Spleen (tissue), 11 donors: ENCODE data around the gene PLA2G15. TPM values are rescaled to one million over a fixed set of nuclear protein-coding genes. Genes with fewer than 3 reads are reported as not detected.
A peak's percentile ranks its signal among the peaks of the same experiment; 100 is the strongest.

Source experiments
- DNase-seq: peaks from one replicate; pipeline ENCODE4 v3.0.0-alpha.2; 2020
- H3K27ac ChIP-seq, 8 donors: fragments of 200-600 bp; sonication (generic) in 7 of 8; 1 replicate in 4 of 8; 2 replicates in 4 of 8; pipeline versions ENCODE4 v1.5.0 to v1.8.0; 2016 to 2021; ENCODE audit warnings: inconsistent platforms in 4 of 8, mild to moderate bottlenecking in 4 of 8, moderate library complexity in 1 of 8
- H3K27me3 ChIP-seq, 7 donors: fragments of 200-600 bp; sonication (generic) in 6 of 7; replicated peaks in 1 of 7; 1 replicate in 4 of 7; 2 replicates in 3 of 7; pipeline versions ENCODE4 v1.5.0 to v1.8.0; 2016 to 2021; ENCODE audit warnings: inconsistent platforms in 3 of 7, mild to moderate bottlenecking in 1 of 7
- H3K36me3 ChIP-seq, 6 donors: fragments of 200-600 bp; sonication (generic) in 5 of 6; 1 replicate in 4 of 6; 2 replicates in 2 of 6; pipeline versions ENCODE4 v1.5.0 to v1.8.0; 2016 to 2021; ENCODE audit warnings: inconsistent platforms in 2 of 6
- H3K4me1 ChIP-seq, 6 donors: fragments of 200-600 bp; sonication (generic) in 5 of 6; 1 replicate in 3 of 6; 2 replicates in 3 of 6; pipeline versions ENCODE4 v1.5.0 to v1.8.0; 2016 to 2021; ENCODE audit warnings: inconsistent platforms in 3 of 6
- H3K4me3 ChIP-seq, 8 donors: fragments of 200-600 bp; sonication (generic) in 7 of 8; 1 replicate in 4 of 8; 2 replicates in 4 of 8; pipeline versions ENCODE4 v1.5.0 to v1.8.0; 2016 to 2021; ENCODE audit warnings: inconsistent platforms in 4 of 8, mild to moderate bottlenecking in 4 of 8, moderate library complexity in 2 of 8
- H3K9me3 ChIP-seq, 8 donors: fragments of 200-600 bp; sonication (generic) in 7 of 8; 1 replicate in 4 of 8; 2 replicates in 4 of 8; pipeline versions ENCODE4 v1.5.0 to v1.8.0; 2016 to 2021; ENCODE audit warnings: inconsistent platforms in 4 of 8
- POLR2A ChIP-seq, 3 donors: fragments of 450-650 bp; IDR thresholded peaks; one replicate each; pipeline ENCODE4 v1.5.1; 2017; ENCODE audit warnings: antibody characterized with exemption in 3 of 3, mild to moderate bottlenecking in 1 of 3
- POLR2AphosphoS5 ChIP-seq, 3 donors: sonication (generic); formaldehyde crosslinking; IDR thresholded peaks; one replicate each; pipeline ENCODE4 v1.5.1; 2017; ENCODE audit warnings: antibody characterized with exemption in 3 of 3
- WGBS, 5 donors: extraction: QIAGEN DNeasy Blood & Tissue Kit in 3 of 5; methylation state at CpG; one replicate each; pipeline versions ENCODE4 v1.1.5 to v1.1.7; 2013 to 2018; 5-methylcytosine and 5-hydroxymethylcytosine counted together
- intact Hi-C: fragments of 100-400 bp; cut with DNase I; formaldehyde crosslinking; loops from one replicate; pipeline ENCODE4 v1.15.0; 2023; ENCODE audit warnings: low total_unique reads
- polyA plus RNA-seq, 3 donors: library from polyadenylated mRNA; stranded (reverse); fragments of 200-250 nt; gene quantifications; one replicate each; pipeline ENCODE4 v1.2.1, GENCODE V29; 2013
- total RNA-seq, 7 donors: library from RNA; depleted of rRNA in 3 of 7; stranded (reverse); fragments of >200 nt in 3 of 7; fragmentation: NEBNext Ultra II Directional in 4 of 7; extraction: Animal tissue kit (Norgen Biotek cat#: 25700) in 4 of 7; gene quantifications; one replicate each; pipeline versions ENCODE4 v1.1.0 to v1.2.1, GENCODE V29; 2016 to 2021
- TF ChIP-seq, protein P1 (sequence below), 11 experiments: fragments of 200-600 bp in 7 of 11; fragments of 450-650 bp in 4 of 11; sonication (generic) in 4 of 11; IDR thresholded peaks in 8 of 11; conservative IDR thresholded peaks in 3 of 11; 1 replicate in 7 of 11; 2 replicates in 4 of 11; pipeline versions ENCODE4 v1.4.0 to v1.8.0; 2016 to 2021; ENCODE audit warnings: antibody characterized with exemption in 11 of 11, inconsistent platforms in 4 of 11, mild to moderate bottlenecking in 1 of 11
- donor health status: healthy with polysubstance abuse.
- donor health status: DM: no; HTN: no; CAD: no; lungs with moderate emphysema.
- donor health status: DM: no; HTN: no; CAD: no.
- donor health status: Bipolar disorder and iron deficiency.
- donor health status: healthy.
- donor health status: DM: no; HTN: no; CAD: no.
- donor health status: DM: yes; HTN: yes; CAD: no.

PLA2G15 gene
- total and polyA plus RNA-seq, 10 donors, result 6.3 to 40.4 (median 28.3) TPM

DNA sequence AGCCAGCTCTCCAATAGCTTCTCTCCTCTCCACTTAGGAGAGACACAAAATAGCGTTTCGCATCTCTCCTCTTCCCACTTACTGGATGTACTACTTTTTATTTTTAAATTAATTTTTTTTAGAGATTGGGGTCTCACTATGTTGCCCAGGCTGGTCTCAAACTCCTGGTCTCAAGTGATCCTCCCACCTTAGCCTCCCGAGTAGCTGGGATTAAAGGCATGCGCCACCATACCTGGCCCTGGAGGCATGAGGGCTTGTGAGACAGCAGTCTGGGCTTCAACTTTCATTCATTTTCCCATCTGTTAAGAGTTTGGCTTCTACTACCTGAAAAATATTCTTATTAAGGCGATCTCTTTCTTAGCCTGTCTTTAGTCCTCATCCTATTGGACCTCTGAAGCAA, 47.3 kb downstream of the PLA2G15 start:
- Histone ChIP-seq H3K36me3 (peaks cover 0 to 94% (median 57%) of the 10 kb centered on the region in 6 donors), H3K9me3 (no peaks in the 10 kb centered on the region), H3K4me3 (no peak overlapping the region), H3K27me3 (no peaks in the 10 kb centered on the region), H3K4me1 (peaks cover 30 to 73% (median 51%) of the 10 kb centered on the region in 6 donors), H3K27ac (peak overlapping the region in 1 of 8 donors; percentile 92)
- intact Hi-C loops, result no loop called here
- WGBS, 5 donors, result 83 to 97% (median 95%) methylated on average over 5 of the region's 5 CpGs
- TF ChIP-seq POLR2A (IDR thresholded peaks at IDR 0.05) (no peak), POLR2AphosphoS5 (IDR thresholded peaks at IDR 0.05) (no peak)
- TF ChIP-seq, protein P1, sequence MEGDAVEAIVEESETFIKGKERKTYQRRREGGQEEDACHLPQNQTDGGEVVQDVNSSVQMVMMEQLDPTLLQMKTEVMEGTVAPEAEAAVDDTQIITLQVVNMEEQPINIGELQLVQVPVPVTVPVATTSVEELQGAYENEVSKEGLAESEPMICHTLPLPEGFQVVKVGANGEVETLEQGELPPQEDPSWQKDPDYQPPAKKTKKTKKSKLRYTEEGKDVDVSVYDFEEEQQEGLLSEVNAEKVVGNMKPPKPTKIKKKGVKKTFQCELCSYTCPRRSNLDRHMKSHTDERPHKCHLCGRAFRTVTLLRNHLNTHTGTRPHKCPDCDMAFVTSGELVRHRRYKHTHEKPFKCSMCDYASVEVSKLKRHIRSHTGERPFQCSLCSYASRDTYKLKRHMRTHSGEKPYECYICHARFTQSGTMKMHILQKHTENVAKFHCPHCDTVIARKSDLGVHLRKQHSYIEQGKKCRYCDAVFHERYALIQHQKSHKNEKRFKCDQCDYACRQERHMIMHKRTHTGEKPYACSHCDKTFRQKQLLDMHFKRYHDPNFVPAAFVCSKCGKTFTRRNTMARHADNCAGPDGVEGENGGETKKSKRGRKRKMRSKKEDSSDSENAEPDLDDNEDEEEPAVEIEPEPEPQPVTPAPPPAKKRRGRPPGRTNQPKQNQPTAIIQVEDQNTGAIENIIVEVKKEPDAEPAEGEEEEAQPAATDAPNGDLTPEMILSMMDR (IDR thresholded peaks at IDR 0.05 in 8 of 11, conservative IDR thresholded peaks at IDR 0.05 in 3 of 11), result no peak
- no peak for DNase-seq

DNA sequence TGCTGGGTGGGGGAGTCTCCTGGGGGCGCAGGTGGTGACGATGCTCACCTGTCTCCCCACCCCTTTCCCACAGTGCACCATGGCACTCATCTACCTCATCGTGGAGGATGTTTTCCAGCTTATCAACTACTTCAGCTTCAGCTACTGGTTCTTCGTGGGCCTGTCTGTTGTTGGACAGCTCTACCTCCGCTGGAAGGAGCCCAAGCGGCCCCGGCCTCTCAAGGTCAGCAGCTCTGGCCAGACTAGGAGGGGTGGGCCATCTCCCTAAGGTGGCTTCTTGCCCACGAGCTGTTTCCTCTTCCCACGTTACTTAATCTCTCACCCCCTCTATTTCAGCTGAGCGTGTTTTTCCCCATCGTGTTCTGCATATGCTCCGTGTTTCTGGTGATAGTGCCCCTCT, 51.1 kb downstream of the PLA2G15 start:
- Histone ChIP-seq H3K4me1 (peaks cover 0 to 62% (median 22%) of the 10 kb centered on the region in 6 donors), H3K27me3 (no peaks in the 10 kb centered on the region), H3K4me3 (no peak overlapping the region), H3K27ac (peak overlapping the region in 5 of 8 donors; percentile 4 to 58 (median 21)), H3K9me3 (no peaks in the 10 kb centered on the region), H3K36me3 (peaks cover 0 to 100% (median 86%) of the 10 kb centered on the region in 6 donors)
- intact Hi-C loops, result no loop called here
- 65 to 78% (median 76%) methylated on average over 12 of the region's 12 CpGs for WGBS, 5 donors
- DNase-seq, result no peak
- TF ChIP-seq POLR2AphosphoS5 (IDR thresholded peaks at IDR 0.05) (peak in 1 of 3 donors; percentile 49), POLR2A (IDR thresholded peaks at IDR 0.05) (no peak)
- TF ChIP-seq, protein P1 (IDR thresholded peaks at IDR 0.05 in 8 of 11, conservative IDR thresholded peaks at IDR 0.05 in 3 of 11), result no peak

DNA sequence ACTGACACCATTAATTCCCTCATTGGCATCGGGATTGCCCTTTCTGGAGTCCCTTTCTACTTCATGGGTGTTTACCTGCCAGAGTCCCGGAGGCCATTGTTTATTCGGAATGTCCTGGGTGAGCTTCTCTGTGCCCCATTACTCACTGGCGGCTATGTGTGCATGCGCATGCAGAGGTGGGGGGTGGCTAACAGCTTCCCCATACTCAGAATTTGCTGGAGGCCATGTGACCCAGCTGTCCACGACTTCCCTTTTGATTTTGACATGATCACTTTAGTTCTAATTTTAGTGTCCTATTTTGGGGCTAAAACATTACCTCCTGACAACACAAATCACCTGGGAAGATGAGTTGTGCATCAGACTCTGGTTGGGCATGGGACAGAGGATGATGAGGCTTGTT, 51.5 kb downstream of the PLA2G15 start:
- H3K4me1 ChIP-seq, result peaks cover 0 to 61% (median 22%) of the 10 kb centered on the region in 6 donors
- peak overlapping the region in 5 of 8 donors; percentile 4 to 58 (median 27) for H3K27ac ChIP-seq
- no peak overlapping the region for H3K4me3 ChIP-seq
- H3K36me3 ChIP-seq, result peaks cover 0 to 100% (median 87%) of the 10 kb centered on the region in 6 donors
- intact Hi-C loops, result no loop called here
- no peak for DNase-seq
- H3K9me3 ChIP-seq, result no peaks in the 10 kb centered on the region
- no peak for TF ChIP-seq POLR2A (IDR thresholded peaks at IDR 0.05)
- no peak for TF ChIP-seq POLR2AphosphoS5 (IDR thresholded peaks at IDR 0.05)
- TF ChIP-seq, protein P1 (IDR thresholded peaks at IDR 0.05 in 8 of 11, conservative IDR thresholded peaks at IDR 0.05 in 3 of 11), result no peak
- H3K27me3 ChIP-seq, result no peaks in the 10 kb centered on the region
- WGBS, 5 donors, result 66 to 80% (median 72%) methylated on average over 6 of the region's 6 CpGs

DNA sequence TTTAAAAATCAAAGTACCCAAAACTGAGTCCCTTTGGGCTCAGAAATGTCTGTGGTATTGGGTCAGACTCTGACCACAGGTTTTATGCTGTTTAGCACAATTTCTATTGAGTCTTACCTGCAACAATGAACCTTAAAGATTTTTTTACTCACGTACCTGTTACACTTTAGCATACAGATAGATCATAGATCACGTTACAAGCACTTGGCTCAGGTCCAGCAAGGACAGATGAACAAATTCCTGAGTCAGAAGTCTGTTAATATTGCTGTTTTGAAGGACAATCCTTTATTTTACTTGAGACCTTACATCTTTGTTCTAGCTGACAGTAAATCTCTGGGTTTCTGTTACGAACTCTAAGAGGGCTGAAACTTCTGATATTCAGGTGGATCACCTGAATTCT, 52.7 kb downstream of the PLA2G15 start:
- H3K4me3 ChIP-seq, result no peak overlapping the region
- DNase-seq, result no peak
- no peak for TF ChIP-seq POLR2A (IDR thresholded peaks at IDR 0.05)
- TF ChIP-seq POLR2AphosphoS5 (IDR thresholded peaks at IDR 0.05), result no peak
- TF ChIP-seq, protein P1 (IDR thresholded peaks at IDR 0.05 in 8 of 11, conservative IDR thresholded peaks at IDR 0.05 in 3 of 11), result no peak
- peaks cover 0 to 100% (median 95%) of the 10 kb centered on the region in 6 donors for H3K36me3 ChIP-seq
- intact Hi-C loops, result no loop called here
- H3K9me3 ChIP-seq, result no peaks in the 10 kb centered on the region
- peak overlapping the region in 3 of 8 donors; percentile 5 to 58 (median 37) for H3K27ac ChIP-seq
- 73 to 83% (median 80%) methylated on average over 3 of the region's 3 CpGs for WGBS, 5 donors
- H3K4me1 ChIP-seq, result peaks cover 0 to 50% (median 16%) of the 10 kb centered on the region in 6 donors
- H3K27me3 ChIP-seq, result no peaks in the 10 kb centered on the region
